Measurements from ENCODE around the gene CIT. TPM values are rescaled to one million over a fixed set of nuclear protein-coding genes. Genes with fewer than 3 reads are reported as not detected.

Gene CIT
- total and polyA plus RNA-seq, 4 donors = 0.31 to 24.7 (median 1.8) TPM

DNA sequence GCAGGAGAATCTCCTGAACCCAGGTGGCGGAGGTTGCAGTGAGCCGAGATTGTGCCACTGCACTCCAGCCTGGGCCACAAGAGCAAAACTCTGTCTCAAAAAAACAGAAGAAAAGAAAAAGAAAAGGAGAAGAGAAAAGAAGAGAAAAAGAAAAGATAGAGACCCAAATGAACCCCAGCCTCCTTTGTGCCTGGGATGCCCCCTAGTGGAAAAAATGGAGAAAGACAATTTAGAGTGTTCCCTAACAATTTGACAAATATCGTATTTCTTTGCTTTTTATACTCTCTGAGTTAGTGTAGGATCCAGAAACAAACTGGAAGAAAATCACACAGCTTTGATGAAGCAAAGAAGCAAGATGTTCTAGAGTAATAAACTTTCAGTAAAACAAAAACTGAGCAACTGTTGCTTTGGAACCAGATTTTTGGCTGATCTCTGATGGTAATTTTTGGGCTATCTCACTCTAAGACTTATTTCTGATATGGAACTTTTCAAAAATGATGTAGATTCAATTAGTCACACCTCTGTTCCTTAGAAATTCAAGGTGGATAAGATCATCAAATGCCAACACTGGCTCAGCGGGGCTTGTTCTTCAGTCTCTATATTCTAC is 227.8 kb downstream of the CIT start:
- TF ChIP-seq, protein P1, sequence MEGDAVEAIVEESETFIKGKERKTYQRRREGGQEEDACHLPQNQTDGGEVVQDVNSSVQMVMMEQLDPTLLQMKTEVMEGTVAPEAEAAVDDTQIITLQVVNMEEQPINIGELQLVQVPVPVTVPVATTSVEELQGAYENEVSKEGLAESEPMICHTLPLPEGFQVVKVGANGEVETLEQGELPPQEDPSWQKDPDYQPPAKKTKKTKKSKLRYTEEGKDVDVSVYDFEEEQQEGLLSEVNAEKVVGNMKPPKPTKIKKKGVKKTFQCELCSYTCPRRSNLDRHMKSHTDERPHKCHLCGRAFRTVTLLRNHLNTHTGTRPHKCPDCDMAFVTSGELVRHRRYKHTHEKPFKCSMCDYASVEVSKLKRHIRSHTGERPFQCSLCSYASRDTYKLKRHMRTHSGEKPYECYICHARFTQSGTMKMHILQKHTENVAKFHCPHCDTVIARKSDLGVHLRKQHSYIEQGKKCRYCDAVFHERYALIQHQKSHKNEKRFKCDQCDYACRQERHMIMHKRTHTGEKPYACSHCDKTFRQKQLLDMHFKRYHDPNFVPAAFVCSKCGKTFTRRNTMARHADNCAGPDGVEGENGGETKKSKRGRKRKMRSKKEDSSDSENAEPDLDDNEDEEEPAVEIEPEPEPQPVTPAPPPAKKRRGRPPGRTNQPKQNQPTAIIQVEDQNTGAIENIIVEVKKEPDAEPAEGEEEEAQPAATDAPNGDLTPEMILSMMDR (IDR thresholded peaks at IDR 0.05; ENCODE audit: low read depth, low read length, missing input control) = peak; percentile 69
- TF ChIP-seq FOXA1 (IDR thresholded peaks at IDR 0.05) (no peak), RAD21 (IDR thresholded peaks at IDR 0.05) (peak; percentile 80 to 88)
- TF ChIP-seq, protein P2, sequence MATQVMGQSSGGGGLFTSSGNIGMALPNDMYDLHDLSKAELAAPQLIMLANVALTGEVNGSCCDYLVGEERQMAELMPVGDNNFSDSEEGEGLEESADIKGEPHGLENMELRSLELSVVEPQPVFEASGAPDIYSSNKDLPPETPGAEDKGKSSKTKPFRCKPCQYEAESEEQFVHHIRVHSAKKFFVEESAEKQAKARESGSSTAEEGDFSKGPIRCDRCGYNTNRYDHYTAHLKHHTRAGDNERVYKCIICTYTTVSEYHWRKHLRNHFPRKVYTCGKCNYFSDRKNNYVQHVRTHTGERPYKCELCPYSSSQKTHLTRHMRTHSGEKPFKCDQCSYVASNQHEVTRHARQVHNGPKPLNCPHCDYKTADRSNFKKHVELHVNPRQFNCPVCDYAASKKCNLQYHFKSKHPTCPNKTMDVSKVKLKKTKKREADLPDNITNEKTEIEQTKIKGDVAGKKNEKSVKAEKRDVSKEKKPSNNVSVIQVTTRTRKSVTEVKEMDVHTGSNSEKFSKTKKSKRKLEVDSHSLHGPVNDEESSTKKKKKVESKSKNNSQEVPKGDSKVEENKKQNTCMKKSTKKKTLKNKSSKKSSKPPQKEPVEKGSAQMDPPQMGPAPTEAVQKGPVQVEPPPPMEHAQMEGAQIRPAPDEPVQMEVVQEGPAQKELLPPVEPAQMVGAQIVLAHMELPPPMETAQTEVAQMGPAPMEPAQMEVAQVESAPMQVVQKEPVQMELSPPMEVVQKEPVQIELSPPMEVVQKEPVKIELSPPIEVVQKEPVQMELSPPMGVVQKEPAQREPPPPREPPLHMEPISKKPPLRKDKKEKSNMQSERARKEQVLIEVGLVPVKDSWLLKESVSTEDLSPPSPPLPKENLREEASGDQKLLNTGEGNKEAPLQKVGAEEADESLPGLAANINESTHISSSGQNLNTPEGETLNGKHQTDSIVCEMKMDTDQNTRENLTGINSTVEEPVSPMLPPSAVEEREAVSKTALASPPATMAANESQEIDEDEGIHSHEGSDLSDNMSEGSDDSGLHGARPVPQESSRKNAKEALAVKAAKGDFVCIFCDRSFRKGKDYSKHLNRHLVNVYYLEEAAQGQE (IDR thresholded peaks at IDR 0.05) = no peak
- no peaks in the 10 kb centered on the region for H3K4me1 ChIP-seq (ENCODE audit: control insufficient read depth in 4 of 4, insufficient read depth in 4 of 4, low read length in 3 of 4)
- WGBS = 64% methylated on average over 4 of the region's 4 CpGs
- no peak overlapping the region for H3K9ac ChIP-seq (ENCODE audit: low read depth in 1 of 2, low read length in 2 of 2)
- no peak overlapping the region for H3K4me3 ChIP-seq (ENCODE audit: low read depth in 1 of 3, low read length in 3 of 3)
- H3K36me3 ChIP-seq (ENCODE audit: control insufficient read depth in 4 of 4, insufficient read depth in 3 of 4, low read depth in 1 of 4, low read length in 3 of 4) = no peaks in the 10 kb centered on the region
- DNase-seq (ENCODE audit: low spot score) = no peak
- H3K27me3 ChIP-seq (ENCODE audit: control insufficient read depth in 4 of 4, insufficient read depth in 4 of 4, low read length in 3 of 4) = no peaks in the 10 kb centered on the region
- no peak overlapping the region for H3K27ac ChIP-seq (ENCODE audit: low read depth in 1 of 2, low read length in 2 of 2)
- H3K9me3 ChIP-seq (ENCODE audit: control insufficient read depth in 4 of 4, low read length in 3 of 4) = peaks cover 0 to 4% (median 0%) of the 10 kb centered on the region in 4 donors

DNA sequence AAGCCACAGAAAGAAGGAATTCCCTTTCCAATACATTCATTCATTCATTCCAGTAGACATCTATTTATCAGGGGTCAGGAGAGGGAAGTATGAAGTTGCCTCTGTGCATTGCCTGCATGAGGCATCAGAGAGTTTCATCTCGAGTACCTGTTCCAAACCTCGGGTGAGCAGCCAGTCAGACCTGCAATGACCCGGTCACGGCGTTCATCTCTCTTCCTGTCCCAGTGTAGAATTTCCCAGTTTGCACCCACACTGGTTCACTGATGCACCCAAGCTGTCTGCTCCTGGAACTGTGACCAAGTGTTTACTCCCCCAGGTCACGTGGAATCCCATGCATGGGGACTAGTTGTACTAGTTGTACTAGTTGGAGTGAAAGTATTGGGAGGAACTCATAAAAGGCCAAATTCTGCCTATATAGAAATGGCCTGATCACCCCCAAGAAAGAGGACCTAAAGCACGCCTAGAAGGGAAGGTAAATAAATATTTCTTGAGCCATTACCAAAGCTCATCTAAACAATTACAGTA is 231.5 kb downstream of the CIT start:
- no peaks in the 10 kb centered on the region for H3K4me1 ChIP-seq (ENCODE audit: control insufficient read depth in 4 of 4, insufficient read depth in 4 of 4, low read length in 3 of 4)
- no peak overlapping the region for H3K4me3 ChIP-seq (ENCODE audit: low read depth in 1 of 3, low read length in 3 of 3)
- no peak overlapping the region for H3K27ac ChIP-seq (ENCODE audit: low read depth in 1 of 2, low read length in 2 of 2)
- H3K9me3 ChIP-seq (ENCODE audit: control insufficient read depth in 4 of 4, low read length in 3 of 4) = no peaks in the 10 kb centered on the region
- H3K27me3 ChIP-seq (ENCODE audit: control insufficient read depth in 4 of 4, insufficient read depth in 4 of 4, low read length in 3 of 4) = no peaks in the 10 kb centered on the region
- 93% methylated on average over 7 of the region's 7 CpGs for WGBS
- H3K36me3 ChIP-seq (ENCODE audit: control insufficient read depth in 4 of 4, insufficient read depth in 3 of 4, low read depth in 1 of 4, low read length in 3 of 4) = no peaks in the 10 kb centered on the region
- no peak for DNase-seq (ENCODE audit: low spot score)
- no peak overlapping the region for H3K9ac ChIP-seq (ENCODE audit: low read depth in 1 of 2, low read length in 2 of 2)
- TF ChIP-seq GABPA (IDR thresholded peaks at IDR 0.05 in 1 of 2, conservative IDR thresholded peaks at IDR 0.05 in 1 of 2) = no peak
- no peak for TF ChIP-seq RXRA (IDR thresholded peaks at IDR 0.05)
- no peak for TF ChIP-seq EGR1 (IDR thresholded peaks at IDR 0.05; ENCODE audit: low read depth in 2 of 2)
- no peak for TF ChIP-seq HNF4G (IDR thresholded peaks at IDR 0.05)
- TF ChIP-seq TAF1 (conservative IDR thresholded peaks at IDR 0.05) = no peak
- TF ChIP-seq, protein P3, sequence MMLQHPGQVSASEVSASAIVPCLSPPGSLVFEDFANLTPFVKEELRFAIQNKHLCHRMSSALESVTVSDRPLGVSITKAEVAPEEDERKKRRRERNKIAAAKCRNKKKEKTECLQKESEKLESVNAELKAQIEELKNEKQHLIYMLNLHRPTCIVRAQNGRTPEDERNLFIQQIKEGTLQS (IDR thresholded peaks at IDR 0.05) = no peak
- no peak for TF ChIP-seq YY1 (IDR thresholded peaks at IDR 0.05)
- TF ChIP-seq, protein P1 (IDR thresholded peaks at IDR 0.05; ENCODE audit: low read depth, low read length, missing input control) = no peak
- TF ChIP-seq, protein P4, sequence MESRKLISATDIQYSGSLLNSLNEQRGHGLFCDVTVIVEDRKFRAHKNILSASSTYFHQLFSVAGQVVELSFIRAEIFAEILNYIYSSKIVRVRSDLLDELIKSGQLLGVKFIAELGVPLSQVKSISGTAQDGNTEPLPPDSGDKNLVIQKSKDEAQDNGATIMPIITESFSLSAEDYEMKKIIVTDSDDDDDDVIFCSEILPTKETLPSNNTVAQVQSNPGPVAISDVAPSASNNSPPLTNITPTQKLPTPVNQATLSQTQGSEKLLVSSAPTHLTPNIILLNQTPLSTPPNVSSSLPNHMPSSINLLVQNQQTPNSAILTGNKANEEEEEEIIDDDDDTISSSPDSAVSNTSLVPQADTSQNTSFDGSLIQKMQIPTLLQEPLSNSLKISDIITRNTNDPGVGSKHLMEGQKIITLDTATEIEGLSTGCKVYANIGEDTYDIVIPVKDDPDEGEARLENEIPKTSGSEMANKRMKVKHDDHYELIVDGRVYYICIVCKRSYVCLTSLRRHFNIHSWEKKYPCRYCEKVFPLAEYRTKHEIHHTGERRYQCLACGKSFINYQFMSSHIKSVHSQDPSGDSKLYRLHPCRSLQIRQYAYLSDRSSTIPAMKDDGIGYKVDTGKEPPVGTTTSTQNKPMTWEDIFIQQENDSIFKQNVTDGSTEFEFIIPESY (IDR thresholded peaks at IDR 0.05) = no peak
- TF ChIP-seq NR2F2 (IDR thresholded peaks at IDR 0.05) = no peak
- no peak for TF ChIP-seq HNF4A (conservative IDR thresholded peaks at IDR 0.05)
